ENCODE measurements around the gene EFCAB12. TPM values are rescaled to one million over a fixed set of nuclear protein-coding genes. Genes with fewer than 3 reads are reported as not detected.
A peak's percentile ranks its signal among the peaks of the same experiment; 100 is the strongest.

The EFCAB12 gene
- total RNA-seq, 4 donors from 2014 or later, result not detected

DNA sequence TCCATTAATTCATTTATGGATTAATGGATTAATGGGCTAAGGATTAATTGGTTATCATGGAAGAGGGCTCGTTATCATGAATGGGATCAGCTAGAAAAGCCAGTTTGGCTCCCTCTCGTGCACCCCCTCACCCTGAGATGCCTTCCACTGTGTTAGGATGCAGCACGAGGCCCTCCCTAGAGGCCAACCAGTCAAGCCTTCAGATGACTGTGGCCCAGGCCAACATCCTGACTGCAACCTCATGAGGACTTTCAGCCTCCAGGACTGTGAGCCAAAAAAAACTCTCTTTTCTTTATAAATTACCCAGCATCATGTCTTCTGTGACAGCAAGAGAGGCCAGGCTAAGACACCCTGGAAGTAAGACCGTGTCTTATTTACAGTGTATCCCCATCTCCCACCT is 9.0 kb downstream of the EFCAB12 start:
- Histone ChIP-seq H3K36me3 (no peaks in the 10 kb centered on the region), H3K27me3 (no peaks in the 10 kb centered on the region), H3K4me1 (no peaks in the 10 kb centered on the region), H3K27ac (no peak overlapping the region), H3K4me3 (no peak overlapping the region), H3K9me3 (no peaks in the 10 kb centered on the region)
- DNase-seq (no peak), ATAC-seq (no peak)
- in situ Hi-C loops (cut with MboI; ENCODE audit: low sequenced_read_pairs in 4 of 4) (no loop called here), intact Hi-C loops (cut with DNase I; ENCODE audit: low total_unique reads) (no loop called here)
- TF ChIP-seq, protein P1, sequence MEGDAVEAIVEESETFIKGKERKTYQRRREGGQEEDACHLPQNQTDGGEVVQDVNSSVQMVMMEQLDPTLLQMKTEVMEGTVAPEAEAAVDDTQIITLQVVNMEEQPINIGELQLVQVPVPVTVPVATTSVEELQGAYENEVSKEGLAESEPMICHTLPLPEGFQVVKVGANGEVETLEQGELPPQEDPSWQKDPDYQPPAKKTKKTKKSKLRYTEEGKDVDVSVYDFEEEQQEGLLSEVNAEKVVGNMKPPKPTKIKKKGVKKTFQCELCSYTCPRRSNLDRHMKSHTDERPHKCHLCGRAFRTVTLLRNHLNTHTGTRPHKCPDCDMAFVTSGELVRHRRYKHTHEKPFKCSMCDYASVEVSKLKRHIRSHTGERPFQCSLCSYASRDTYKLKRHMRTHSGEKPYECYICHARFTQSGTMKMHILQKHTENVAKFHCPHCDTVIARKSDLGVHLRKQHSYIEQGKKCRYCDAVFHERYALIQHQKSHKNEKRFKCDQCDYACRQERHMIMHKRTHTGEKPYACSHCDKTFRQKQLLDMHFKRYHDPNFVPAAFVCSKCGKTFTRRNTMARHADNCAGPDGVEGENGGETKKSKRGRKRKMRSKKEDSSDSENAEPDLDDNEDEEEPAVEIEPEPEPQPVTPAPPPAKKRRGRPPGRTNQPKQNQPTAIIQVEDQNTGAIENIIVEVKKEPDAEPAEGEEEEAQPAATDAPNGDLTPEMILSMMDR (IDR thresholded peaks at IDR 0.05 in 4 of 5, conservative IDR thresholded peaks at IDR 0.05 in 1 of 5), result no peak
- no peak for TF ChIP-seq POLR2A (IDR thresholded peaks at IDR 0.05)

DNA sequence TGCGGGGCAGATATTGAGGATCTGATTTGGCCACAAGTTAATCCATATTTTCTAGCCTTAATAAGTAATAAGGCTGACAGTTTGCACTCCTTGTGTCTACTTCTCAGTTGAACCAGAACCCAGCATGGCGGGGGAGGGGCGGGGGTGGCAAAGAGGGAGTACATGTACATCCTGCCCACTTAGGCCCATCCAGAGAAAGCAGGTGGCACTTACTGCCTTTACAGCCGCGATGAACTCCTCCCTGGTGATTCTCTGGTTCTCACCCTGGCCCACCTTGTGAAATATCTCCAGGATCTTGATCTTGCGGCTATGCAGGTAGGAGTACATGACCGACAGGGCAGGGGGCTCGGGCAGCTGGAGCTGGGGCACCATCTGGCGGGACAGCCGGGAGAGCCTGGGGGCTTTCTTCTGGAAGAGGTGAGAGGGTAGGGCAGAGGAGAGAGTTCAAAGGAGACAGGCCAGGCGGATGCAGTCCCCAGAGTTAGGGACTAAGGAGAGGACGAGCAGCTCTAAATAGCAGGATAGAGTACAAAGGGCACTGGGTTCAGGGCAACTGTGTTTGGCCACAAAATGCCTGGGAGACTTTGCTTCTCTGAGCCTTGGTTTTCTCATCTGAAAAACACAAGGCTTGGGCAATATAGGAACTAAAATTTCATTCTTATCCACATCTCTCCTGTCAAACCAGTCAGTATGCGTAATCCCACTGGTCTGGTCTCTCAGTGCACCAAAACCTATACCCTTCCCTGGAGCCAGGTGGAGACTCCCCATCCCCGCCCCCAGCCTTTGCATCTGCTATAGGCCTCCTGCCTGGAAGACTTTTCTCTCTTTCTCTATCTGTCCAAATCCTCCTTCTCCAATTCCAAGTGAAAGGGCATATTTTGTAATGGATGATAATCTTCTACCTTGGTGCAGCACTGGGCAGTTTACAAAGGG is 10.1 kb downstream of the EFCAB12 start:
- TF ChIP-seq POLR2A (IDR thresholded peaks at IDR 0.05), result no peak
- TF ChIP-seq, protein P1 (IDR thresholded peaks at IDR 0.05 in 4 of 5, conservative IDR thresholded peaks at IDR 0.05 in 1 of 5), result no peak
- Histone ChIP-seq H3K9me3 (no peaks in the 10 kb centered on the region), H3K27me3 (no peaks in the 10 kb centered on the region), H3K4me3 (no peak overlapping the region), H3K4me1 (no peaks in the 10 kb centered on the region), H3K36me3 (no peaks in the 10 kb centered on the region), H3K27ac (no peak overlapping the region)
- intact Hi-C loops (cut with DNase I; ENCODE audit: low total_unique reads), result no loop called here
- DNase-seq (no peak), ATAC-seq (no peak)
- in situ Hi-C loops (cut with MboI; ENCODE audit: low sequenced_read_pairs in 4 of 4), result no loop called here

DNA sequence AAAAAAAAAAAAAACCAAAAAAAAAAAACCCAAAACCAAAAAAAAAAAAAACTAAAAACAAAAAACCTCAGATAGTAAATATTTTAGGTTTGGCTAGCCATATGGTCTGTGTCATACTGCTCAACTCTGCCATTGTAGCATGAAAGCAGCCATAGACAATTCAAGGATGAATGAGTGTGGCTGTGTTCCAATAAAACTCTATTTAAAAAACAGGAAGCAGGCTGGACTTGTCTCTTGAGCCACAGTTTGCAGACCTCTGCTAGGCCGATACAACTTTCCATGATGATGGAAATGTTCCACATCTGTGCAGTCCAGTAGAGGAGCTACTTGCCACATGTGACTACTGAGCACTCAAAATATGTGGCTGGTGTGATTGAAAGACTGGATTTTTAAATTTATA is 11.1 kb downstream of the EFCAB12 start:
- ATAC-seq, result peak in 1 of 2 donors; percentile 24
- DNase-seq, result no peak
- no peak overlapping the region for H3K4me3 ChIP-seq
- no peaks in the 10 kb centered on the region for H3K27me3 ChIP-seq
- in situ Hi-C loops (cut with MboI; ENCODE audit: low sequenced_read_pairs in 4 of 4) (no loop called here), intact Hi-C loops (cut with DNase I; ENCODE audit: low total_unique reads) (no loop called here)
- no peaks in the 10 kb centered on the region for H3K36me3 ChIP-seq
- no peaks in the 10 kb centered on the region for H3K9me3 ChIP-seq
- TF ChIP-seq, protein P1 (IDR thresholded peaks at IDR 0.05 in 4 of 5, conservative IDR thresholded peaks at IDR 0.05 in 1 of 5), result no peak
- TF ChIP-seq POLR2A (IDR thresholded peaks at IDR 0.05), result no peak
- H3K27ac ChIP-seq, result no peak overlapping the region
- no peaks in the 10 kb centered on the region for H3K4me1 ChIP-seq

DNA sequence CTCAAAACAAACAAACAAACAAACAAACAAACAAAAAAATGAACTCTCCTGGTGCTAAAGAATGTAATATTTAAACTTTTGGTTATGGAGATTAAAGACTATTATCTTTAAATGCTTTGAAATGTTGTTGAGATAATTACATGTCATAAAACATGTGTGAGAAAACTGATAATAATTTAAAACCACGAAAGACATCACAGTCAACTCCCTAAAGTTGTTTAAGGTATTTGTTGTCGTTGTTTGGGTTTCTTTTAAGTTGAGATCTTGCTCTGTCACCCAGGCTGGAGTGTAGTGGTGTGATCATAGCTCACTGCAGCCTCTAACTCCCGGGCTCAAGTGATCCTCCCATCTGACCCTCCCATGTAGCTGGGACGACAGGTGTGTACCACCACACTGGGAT is 12.0 kb downstream of the EFCAB12 start:
- intact Hi-C loops (cut with DNase I; ENCODE audit: low total_unique reads), result no loop called here
- H3K27ac ChIP-seq, result no peak overlapping the region

More for the DNA sequence above, 12.0 kb downstream of the EFCAB12 start:
- DNase-seq (no peak), ATAC-seq (no peak)
- Histone ChIP-seq H3K36me3 (no peaks in the 10 kb centered on the region), H3K4me3 (no peak overlapping the region), H3K27me3 (no peaks in the 10 kb centered on the region), H3K4me1 (no peaks in the 10 kb centered on the region), H3K9me3 (no peaks in the 10 kb centered on the region)
- TF ChIP-seq, protein P1 (IDR thresholded peaks at IDR 0.05 in 4 of 5, conservative IDR thresholded peaks at IDR 0.05 in 1 of 5), result no peak
- TF ChIP-seq POLR2A (IDR thresholded peaks at IDR 0.05), result no peak
- in situ Hi-C loops (cut with MboI; ENCODE audit: low sequenced_read_pairs in 4 of 4), result no loop called here

All from gastrocnemius medialis (tissue), 4 donors.